ENCODE measurements around the gene KIAA0232.

DNA sequence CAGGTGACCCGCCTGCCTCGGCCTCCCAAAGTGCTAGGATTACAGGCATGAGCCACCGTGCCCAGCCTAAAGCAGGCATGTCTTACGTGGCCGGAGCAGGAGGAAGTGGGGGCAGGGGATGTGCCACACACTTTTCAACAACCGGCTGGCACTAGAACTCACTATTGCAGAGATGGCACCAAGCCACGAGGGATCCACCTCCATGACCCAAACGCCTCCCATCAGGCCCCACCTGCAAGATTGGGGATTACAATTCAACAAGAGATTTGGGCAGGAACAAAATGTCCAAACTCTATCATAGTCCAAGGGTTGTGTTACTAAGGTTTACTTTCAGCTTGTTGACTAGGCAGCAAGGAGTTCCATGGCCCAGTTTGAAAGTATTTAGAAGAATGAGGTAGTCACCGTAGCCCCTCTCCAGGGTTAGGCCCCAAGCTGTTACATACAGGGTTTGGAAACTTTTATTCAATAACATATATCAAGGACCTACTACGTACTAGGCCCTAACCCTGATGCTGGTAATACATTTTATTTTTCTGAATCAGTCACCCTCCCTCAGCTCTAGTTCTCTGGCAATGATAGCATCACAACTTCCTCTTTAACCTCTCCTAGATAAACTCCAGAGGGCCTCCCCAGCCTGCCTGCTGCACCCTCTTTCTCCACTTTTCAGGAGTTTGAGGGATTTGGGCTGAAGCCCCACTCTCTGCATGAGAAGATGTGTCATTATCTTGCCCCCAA is 109.1 kb downstream of the KIAA0232 start:
- no peak for TF ChIP-seq EZH2phosphoT487 (IDR thresholded peaks at IDR 0.05; ENCODE audit: insufficient read depth, low read depth)
- TF ChIP-seq EZH2 (IDR thresholded peaks at IDR 0.05; ENCODE audit: insufficient read depth, poor library complexity, severe bottlenecking), result no peak

Data from GM23248 (cell line).